GM18867 (cell line): ENCODE data around the gene MYORG.
A peak's percentile ranks its signal among the peaks of the same experiment; 100 is the strongest.

Source experiments
- ATAC-seq: cut with Tn5 transposase; IDR thresholded peaks from one replicate; pipeline ENCODE4 v1.9.1; 2021; ENCODE audit warnings: mild to moderate bottlenecking, moderate library complexity; ENCODE audit not compliant: unreplicated experiment

The MYORG gene

DNA sequence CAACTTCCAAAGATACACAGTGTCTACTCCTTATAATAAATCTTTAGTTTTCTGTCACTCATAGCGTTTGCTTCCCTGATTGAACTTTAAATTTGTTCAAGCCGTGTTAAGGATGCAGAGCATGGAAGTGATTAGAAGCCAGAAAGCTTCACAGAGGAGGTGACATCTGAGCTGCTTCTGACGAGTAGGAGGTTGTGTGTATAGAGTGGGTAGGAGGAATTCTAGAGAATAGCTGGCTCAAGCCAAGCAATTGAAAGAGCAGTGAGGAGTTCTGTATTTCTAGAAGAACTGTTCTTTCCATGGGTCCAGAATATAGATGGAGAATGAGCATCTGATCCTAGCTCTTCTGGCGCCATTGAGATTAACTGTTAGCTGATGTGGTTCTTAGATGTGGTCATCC is 41.3 kb downstream of the MYORG start:
- ATAC-seq = no peak

DNA sequence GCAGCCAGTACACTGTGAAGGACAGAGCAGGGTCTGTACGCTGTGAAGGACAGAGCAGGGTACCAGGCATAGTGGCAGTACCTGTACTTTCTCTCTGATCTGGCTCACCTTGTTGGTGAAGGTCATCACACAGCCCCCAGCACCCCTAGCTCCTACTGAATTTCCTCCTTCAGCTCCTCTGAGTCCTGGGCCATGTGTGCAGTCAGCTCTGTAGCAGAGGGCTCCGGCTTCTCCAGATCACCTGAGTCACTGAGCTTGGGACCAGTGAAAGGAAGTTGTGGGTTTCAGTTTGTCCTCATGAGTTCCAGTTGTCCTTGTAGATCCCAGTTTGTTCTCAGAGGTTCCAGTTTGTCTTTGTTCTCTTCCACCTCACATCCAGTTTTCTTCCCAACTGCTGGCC is 41.8 kb downstream of the MYORG start:
- no peak for ATAC-seq

DNA sequence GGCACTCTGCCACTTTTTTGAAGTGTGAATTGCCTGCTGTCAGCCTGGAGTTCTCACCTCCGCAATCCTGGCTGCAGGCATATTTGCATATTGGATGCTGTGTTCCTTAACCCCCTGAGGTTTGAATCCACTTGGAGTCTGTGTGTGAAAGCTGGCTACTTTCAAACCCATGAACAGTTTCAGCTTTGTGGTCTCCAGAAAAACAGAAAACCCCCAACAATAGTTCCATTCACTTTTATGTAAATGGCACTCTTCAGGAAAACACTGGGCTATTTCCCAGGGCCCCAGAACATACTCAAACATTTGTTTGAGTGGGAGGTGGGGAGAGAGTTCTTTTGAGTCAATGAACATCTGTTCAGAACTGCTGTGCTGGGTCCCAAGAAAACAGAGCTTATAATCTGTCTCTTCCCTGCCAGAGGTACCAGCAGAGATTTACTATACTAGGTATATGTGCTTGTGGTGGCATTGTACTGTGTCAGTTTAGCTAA is 42.3 kb downstream of the MYORG start:
- no peak for ATAC-seq

DNA sequence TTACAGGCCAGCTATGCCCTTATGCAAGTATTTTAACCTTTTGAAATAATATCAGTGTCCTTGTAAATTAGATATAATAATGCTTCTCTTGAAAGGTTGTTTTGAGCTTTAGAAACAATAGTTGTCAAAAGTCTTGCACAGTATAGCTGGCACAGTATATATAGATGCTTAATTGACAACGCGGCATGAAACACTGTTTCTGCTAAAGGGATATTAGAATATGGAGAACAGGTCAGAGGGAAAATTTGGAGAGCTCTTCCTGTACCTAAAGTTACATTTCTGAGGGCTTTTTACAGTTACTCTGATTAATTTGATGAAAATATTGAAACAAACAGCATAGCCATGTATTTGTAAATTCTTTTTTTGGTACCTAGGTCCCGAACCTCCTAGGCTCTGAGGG is 42.9 kb downstream of the MYORG start:
- ATAC-seq = no peak

DNA sequence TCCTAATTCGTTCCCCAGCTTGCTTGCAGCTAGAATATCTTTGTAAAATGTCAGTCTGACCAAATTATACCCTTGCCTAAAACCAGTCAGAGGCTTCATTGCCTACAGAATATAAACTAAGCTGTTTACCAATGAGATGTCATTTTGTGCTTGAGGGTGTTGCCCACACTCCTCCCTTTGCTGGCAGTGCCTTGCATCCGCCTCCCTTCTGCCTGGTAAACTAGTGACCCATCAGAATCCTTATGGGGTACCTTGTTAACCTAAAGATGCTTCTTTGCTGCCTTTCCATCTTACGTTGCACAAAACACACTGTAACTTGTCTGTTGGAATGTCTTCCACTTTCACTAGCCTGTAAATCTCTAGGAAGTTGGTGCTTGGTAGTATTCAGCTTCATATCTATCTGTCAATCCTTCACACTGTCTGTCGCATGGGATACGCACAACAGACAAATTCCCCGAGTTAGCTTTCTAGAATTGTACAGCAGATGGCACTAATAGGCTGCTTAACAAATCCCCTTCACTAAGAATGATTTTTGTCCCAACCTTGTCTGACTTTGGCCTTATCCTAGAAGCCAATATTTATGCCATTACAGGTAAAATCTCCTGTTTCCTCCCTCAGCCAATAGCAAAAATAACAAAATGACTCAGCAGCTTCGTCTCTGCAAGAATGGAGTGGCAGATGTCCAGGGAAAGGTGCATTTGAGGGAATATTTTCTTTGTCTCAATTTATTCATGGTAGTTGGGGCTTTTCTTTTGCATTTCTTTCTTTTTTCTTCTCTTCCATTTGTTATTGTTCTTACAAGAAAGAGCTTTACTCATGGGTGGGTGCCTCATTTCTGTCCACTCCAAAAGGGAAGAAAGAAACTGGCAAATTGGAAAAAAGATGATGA is 44.4 kb downstream of the MYORG start:
- ATAC-seq = no peak

DNA sequence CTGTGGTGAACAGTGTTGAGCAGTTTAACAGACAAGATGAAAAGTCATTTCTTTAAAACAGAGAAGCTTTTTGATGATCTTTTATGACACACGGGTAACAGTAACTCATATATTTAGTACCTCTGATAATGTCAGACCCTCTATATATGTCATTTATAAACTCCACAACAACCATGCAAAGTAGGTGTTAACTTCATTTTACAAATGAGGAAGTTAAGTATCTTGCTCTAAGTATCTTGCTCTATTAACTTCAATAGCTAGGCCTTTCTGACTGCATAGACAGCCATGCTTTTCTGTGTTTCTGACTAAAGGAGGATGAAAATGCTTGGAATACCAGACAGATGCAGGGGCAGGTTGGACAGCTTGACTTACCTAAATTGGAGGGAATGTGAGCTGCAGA is 45.5 kb downstream of the MYORG start:
- ATAC-seq = no peak

DNA sequence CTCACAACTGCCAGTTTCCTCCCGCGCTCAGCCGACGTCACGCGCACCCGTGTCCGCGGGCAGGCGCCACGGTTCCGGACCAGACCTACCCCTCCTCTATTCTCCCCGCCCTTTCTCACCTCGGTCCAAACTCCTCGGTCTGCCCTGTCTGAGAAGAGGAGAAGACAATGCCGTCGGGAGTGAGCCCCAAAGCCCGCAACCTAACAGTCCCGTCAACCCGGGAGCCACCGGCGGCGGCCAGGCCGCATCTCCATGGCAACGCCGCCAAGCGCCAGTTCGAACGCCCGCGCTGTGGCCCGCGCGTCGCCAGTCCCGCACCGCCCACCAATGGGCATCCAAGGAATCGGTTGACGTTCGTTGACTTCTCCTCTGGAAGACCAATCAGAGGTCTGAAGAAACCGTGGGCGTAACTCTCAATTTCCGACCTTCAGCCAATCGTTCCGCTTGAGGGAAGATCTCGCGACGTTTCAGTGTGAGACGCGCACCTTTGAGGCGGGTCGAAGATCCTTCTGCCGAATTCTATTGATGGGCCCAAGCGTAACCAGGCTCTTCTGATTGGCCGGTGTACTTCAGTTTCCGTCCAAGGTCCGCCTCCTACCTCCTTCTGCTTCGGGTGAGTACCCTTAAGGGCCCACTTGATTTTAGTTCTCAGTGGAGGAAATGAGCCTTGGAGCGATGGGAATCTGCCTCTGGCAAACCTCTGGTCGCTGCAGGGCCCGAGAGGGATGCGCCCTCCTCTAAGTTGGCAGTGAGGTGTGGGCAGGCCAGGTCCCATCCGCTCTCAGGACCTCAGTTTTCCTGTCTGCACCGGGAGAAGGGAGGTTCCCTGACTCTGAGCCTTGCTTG is 47.5 kb downstream of the MYORG start, which contains the start of the genes KIF24 and NUDT2:
Gene KIF24, minus strand, starts transcription at position 282 of the 846 bp plus-strand sequence. CDS start 17,922 bp downstream, outside the sequence.
Gene NUDT2, plus strand, starts transcription at position 583 of the 846 bp plus-strand sequence. CDS start 9,471 bp downstream, outside the sequence.
- ATAC-seq = peak; percentile 93

DNA sequence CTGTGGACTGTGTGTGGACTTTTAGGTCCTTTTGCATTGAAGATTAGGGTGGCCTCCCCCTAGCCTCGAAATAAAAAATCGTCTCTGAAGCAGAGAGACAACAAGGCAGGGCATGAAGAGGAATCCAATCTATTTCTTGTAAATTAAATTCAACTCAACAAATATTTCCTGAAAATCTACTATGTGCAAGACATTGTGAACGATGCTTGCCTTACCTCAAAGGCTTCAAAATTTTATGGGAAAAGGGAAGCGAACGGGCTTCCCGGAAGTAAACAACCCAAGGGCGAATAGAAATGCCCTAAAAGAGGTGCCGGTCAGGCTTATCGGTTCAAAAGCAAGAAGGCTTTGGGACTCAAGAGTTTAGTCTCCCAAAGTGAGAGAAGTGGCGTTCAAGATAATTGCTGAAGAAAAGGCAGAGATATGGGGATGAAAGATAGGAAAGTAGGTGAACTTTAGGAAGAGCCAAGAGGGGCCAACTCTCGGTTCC is 48.2 kb downstream of the MYORG start:
- peak; percentile 1 for ATAC-seq

DNA sequence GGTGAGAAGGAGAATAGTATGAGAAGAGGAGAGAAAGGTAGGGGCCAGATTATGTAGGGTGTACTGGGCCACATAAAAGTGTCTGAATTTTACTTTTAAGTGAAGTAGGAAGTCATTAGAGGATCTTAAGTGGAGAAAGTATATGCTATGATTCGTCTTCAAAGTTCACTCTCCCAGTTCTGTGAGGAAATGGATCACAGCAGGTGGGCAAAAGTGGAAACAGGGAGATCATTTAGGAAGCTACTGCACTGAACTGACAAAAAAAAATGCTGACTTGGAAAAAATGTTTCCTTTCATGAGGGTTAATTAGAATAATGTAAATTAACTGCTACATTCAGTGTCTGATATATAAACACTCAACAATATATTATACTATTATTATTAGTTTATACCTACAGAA is 50.0 kb downstream of the MYORG start:
- ATAC-seq = no peak

DNA sequence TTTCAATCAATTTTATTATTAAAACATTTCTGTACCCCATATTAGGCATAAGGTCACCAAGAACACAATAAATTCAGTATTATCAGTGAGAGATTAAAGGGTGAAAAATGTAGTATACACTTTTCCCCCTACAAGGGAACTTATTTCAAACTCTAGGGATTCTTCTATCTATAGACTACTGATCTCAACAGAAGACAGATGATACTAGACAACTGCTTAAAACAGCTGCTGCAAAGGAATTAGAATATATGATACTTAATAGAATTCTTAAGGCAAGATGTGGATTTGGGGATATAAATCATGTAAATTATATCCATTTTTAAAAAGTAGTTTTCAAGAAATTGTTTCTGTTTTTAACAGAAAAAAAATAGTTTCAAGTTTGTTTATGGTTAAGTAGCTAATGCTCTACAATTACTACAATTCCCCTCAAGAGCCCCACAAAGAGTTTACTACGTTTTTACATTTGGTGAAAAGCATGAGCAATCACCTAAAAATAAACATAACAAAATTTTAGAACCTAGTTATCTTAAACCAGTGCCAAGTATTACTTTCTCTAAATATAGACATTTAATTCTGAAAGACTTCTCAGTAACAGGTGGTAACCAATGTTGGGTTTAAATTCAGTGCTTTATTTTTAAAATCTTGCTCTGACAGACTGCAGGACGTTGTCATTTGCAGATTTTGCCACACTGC is 53.7 kb downstream of the MYORG start:
- ATAC-seq = no peak

DNA sequence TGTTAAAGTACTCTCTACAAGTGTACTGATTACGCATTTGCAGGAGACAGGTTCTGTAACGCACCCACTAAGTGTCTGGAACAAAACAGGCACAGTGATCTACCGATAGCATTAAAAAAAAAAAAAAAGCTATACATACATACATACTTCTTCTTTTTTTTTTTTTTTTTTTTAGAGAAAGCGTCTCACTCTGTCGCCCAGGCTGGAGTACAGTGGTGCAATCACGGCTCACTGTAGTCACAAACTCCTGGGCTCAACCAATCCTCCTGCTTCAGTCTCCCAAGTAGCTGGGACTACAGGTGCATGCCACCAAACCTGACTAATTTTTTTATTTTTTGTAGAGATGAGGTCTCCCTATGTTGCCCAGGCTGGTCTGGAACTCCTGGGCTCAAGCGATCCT is 55.2 kb downstream of the MYORG start:
- ATAC-seq = no peak

DNA sequence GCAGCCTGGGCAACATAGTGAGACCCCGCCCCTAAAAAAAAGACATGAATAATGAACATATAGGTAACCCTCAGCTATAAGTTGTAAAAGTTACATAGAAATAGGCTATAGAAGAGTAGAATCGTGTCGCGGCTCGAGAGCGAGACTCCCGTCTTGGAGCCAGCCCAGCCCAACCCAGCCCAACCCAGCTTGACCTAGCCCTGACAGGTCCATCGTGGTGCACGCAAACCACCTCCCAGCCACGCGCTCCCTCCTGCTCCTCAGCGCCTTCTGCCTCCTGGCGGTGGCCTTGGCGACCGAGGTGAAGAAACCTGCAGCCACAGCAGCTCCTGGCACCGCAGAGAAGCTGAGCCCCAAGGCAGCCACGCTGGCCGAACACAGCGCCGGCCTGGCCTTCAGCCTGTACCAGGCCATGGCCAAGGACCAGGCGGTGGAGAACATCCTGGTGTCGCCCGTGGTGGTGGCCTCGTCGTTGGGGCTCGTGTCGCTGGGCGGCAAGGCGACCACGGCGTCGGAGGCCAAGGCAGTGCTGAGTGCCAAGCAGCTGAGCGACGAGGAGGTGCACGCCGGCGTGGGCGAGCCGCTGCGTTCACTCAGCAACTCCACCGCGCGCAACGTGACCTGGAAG is 58.4 kb downstream of the MYORG start:
- no peak for ATAC-seq

DNA sequence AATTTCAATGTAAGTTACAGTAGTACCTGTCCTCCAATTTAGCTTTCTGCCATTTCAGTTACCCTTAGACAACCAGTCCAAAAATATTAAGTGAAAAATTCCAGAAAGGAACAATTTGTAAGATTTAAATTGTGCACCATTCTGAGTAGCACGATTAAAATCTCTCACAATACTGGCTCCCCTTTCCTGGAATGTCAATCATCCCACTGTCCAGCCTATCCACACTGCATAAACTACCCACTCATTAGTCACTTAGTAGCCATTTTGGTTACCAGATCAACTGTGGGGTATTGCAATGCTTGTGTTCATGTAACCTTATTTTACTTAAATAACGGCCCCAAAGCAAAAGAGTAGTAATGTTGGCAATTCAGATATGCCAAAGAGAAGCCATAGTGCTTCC is 59.3 kb downstream of the MYORG start:
- ATAC-seq = no peak
